Stomach smooth muscle (tissue), 2 donors: Measurements from ENCODE around the gene SGMS1.
"Not testable (repeated sequence)": the region's sequence is repeated elsewhere in the genome, so short reads cannot be mapped to it uniquely, and the experiment has no call there.

ENCODE experiments used
- H3K27ac ChIP-seq: one replicate; pipeline ENCODE4 v1.7.0; 2013; ENCODE audit warnings: mild to moderate bottlenecking, low read length, inconsistent platforms
- H3K27me3 ChIP-seq, 2 donors: one replicate each; pipeline ENCODE4 v1.7.0; 2013; ENCODE audit warnings: low read length in 2 of 2; ENCODE audit not compliant: insufficient read depth in 2 of 2, control insufficient read depth in 1 of 2
- H3K36me3 ChIP-seq, 2 donors: one replicate each; pipeline ENCODE4 v1.7.0; 2013; ENCODE audit warnings: low read length in 2 of 2; ENCODE audit not compliant: control insufficient read depth in 2 of 2, insufficient read depth in 2 of 2
- H3K4me1 ChIP-seq: one replicate; pipeline ENCODE4 v1.7.0; 2013; ENCODE audit warnings: low read length; ENCODE audit not compliant: control insufficient read depth, insufficient read depth
- H3K4me3 ChIP-seq, 2 donors: one replicate each; pipeline ENCODE4 v1.7.0; 2013; ENCODE audit warnings: low read length in 2 of 2
- H3K9ac ChIP-seq, 2 donors: one replicate each; pipeline ENCODE4 v1.7.0; 2013; ENCODE audit warnings: low read length in 2 of 2, mild to moderate bottlenecking in 1 of 2
- H3K9me3 ChIP-seq, 2 donors: one replicate each; pipeline ENCODE4 v1.7.0; 2013; ENCODE audit warnings: low read length in 2 of 2; ENCODE audit not compliant: control insufficient read depth in 2 of 2
- donor health status: healthy.
- donor health status: Pancreatic carcinoma.

SGMS1 gene

GRCh38 chr10:50361946-50362345, 261.8 kb downstream of the SGMS1 start:
- H3K4me1 ChIP-seq = no peaks in the 10 kb centered on the region
- no peak overlapping the region for H3K4me3 ChIP-seq
- no peak overlapping the region for H3K9ac ChIP-seq
- H3K27ac ChIP-seq = no peak overlapping the region
- no peaks in the 10 kb centered on the region for H3K27me3 ChIP-seq
- no peaks in the 10 kb centered on the region for H3K36me3 ChIP-seq
- no peaks in the 10 kb centered on the region for H3K9me3 ChIP-seq

GRCh38 chr10:50360077-50360850, 263.5 kb downstream of the SGMS1 start:
- Histone ChIP-seq H3K9ac (no peak overlapping the region), H3K27me3 (no peaks in the 10 kb centered on the region), H3K4me3 (no peak overlapping the region), H3K4me1 (no peaks in the 10 kb centered on the region), H3K36me3 (no peaks in the 10 kb centered on the region), H3K9me3 (no peaks in the 10 kb centered on the region), H3K27ac (no peak overlapping the region)

DNA sequence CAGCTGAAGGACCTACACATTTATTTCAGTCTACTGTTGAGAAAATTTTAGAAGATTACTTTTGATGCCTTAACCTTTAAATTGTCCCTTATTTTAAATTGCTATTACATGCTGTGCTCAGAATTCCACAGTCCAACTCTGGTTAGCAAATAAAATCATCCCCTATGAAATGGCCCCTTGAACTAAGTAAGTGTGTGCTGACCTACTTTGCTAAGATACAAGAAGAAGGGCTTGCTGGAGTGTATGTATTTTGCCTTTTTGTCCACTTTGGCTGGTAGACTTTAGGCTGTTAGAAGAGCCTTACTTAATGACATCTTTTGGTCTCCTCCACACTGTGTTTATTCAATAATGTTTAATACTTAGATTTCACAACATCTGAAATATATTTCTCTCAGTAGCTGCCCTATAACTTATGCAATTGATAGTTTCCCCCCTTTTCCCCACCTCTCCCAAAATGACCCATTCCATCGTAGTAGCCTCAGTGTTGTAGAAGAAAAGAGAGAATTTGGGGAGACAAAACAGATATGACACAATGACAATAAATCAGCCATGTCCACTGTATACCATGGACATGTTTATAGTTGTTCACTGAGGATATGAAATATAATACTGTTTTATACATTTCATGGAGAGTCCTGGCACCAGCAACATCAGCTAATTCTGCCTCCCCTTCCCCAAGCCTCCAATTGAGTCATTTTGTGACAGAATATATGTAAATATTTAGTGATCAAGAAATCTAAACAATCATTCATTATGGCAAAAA, 264.6 kb downstream of the SGMS1 start:
- Histone ChIP-seq H3K27me3 (no peaks in the 10 kb centered on the region), H3K27ac (no peak overlapping the region), H3K36me3 (no peaks in the 10 kb centered on the region), H3K9ac (no peak overlapping the region), H3K9me3 (no peaks in the 10 kb centered on the region), H3K4me1 (no peaks in the 10 kb centered on the region), H3K4me3 (no peak overlapping the region)

GRCh38 chr10:50358411-50358810, 265.3 kb downstream of the SGMS1 start:
- no peak overlapping the region for H3K27ac ChIP-seq

GRCh38 chr10:50356481-50356832, 267.3 kb downstream of the SGMS1 start:
- not testable (repeated sequence) for H3K4me1 ChIP-seq, H3K27me3 ChIP-seq, H3K36me3 ChIP-seq, H3K9ac ChIP-seq, H3K9me3 ChIP-seq, H3K27ac ChIP-seq, H3K4me3 ChIP-seq

More at GRCh38 chr10:50358411-50358810, 265.3 kb downstream of the SGMS1 start:
- H3K9ac ChIP-seq = no peak overlapping the region
- H3K36me3 ChIP-seq = no peaks in the 10 kb centered on the region
- no peaks in the 10 kb centered on the region for H3K27me3 ChIP-seq
- H3K4me1 ChIP-seq = no peaks in the 10 kb centered on the region
- H3K4me3 ChIP-seq = no peak overlapping the region
- H3K9me3 ChIP-seq = no peaks in the 10 kb centered on the region

- not testable (repeated sequence) for H3K36me3 ChIP-seq, H3K27ac ChIP-seq, H3K4me3 ChIP-seq, H3K27me3 ChIP-seq, H3K9me3 ChIP-seq, H3K9ac ChIP-seq, H3K4me1 ChIP-seq
Observed at GRCh38 chr10:50355693-50356480, 267.9 kb downstream of the SGMS1 start.

DNA sequence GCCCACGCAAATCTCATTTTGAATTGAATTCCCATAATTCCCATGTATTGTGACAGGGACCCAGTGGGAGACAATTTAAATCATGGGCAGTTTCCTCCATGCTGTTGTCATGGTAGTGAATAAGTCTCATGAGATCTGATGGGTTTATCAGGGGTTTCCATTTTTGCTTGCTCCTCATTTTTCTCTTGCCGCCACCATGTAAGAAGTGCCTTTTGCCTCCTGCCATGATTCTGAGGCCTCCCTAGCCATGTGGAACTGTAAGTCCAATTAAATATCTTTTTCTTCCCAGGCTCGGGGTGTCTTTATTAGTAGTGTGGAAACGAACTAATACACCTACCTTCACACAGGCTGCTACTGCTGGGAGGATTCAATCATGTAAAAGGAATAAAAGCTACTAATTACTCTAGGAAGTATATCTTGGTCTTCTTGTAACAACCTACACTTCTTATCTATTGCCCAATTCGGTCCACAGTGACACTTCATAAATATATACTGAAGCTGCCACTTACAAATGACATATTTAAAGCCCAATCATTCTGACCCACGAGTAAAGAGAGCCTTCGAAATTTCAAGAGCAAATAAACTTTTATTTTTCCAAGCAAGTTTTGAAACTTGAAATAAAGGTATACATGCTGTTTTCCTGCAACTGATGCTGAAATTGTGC, 272.1 kb downstream of the SGMS1 start:
- Histone ChIP-seq H3K9ac (no peak overlapping the region), H3K27ac (no peak overlapping the region), H3K36me3 (no peaks in the 10 kb centered on the region), H3K9me3 (no peaks in the 10 kb centered on the region), H3K27me3 (no peaks in the 10 kb centered on the region), H3K4me3 (no peak overlapping the region), H3K4me1 (peaks cover 6% of the 10 kb centered on the region)

DNA sequence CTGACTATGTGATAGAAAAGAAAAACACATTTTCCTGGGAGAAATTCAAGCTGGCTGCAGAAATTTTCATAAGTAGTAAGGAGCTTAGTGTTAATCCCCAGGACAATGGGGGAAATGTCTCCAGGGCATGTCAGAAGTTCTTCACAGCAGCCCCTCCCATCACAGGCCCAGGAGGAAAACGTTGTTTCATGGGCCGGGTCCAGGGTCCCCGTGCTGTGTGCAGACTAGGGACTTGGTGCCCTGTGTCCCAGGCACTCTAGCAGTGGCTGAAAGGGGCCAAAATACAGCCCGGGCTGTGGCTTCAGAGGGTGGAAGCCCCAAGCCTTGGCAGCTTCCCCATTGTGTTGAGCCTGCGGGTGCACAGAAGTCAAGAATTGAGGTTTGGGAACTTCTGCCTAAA, 273.4 kb downstream of the SGMS1 start:
- Histone ChIP-seq H3K27ac (no peak overlapping the region), H3K36me3 (no peaks in the 10 kb centered on the region), H3K9me3 (no peaks in the 10 kb centered on the region), H3K9ac (no peak overlapping the region), H3K27me3 (no peaks in the 10 kb centered on the region), H3K4me3 (no peak overlapping the region), H3K4me1 (peaks cover 7% of the 10 kb centered on the region)

DNA sequence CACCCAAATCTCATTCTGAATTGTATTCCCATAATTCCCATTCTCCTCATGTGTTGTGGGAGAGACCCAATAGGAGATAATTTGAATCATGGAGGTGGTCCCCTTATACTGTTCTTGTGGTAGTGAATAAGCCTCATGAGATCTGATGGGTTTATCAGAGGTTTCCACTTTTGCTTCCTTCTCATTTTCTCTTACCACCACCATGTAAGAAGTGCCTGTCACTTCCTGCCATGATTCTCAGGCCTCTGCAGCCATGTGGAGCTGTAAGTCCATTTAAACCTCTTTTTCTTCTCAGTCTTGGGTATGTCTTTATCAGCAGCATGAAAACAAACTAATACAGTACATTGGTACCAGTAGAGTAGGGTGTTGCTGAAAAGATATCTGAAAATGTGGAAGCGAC, 274.2 kb downstream of the SGMS1 start:
- Histone ChIP-seq H3K4me3 (no peak overlapping the region), H3K4me1 (peaks cover 7% of the 10 kb centered on the region), H3K27ac (no peak overlapping the region), H3K9ac (no peak overlapping the region), H3K27me3 (no peaks in the 10 kb centered on the region), H3K36me3 (no peaks in the 10 kb centered on the region), H3K9me3 (no peaks in the 10 kb centered on the region)

DNA sequence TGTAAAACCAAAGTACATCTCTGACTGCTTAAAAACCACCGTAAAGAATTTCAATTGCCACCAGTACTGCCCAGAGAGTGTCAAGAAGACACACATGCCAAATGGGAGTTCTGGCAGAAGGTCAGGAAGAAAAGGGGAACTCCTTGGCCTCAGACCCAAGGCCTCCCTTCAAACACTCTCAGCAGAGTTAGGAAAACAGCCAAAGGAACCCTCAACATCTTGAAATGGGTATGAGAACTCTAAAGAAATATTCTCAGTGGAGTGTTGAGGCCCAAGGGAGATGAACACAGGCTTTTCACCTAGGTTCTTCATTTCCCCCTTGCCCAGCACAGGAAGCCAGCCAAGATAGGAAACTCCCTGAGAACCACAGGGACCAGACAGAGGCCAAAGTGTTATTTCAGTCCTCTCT, 276.4 kb downstream of the SGMS1 start:
- Histone ChIP-seq H3K9me3 (no peaks in the 10 kb centered on the region), H3K27me3 (no peaks in the 10 kb centered on the region), H3K9ac (no peak overlapping the region), H3K27ac (no peak overlapping the region), H3K4me1 (peaks cover 7% of the 10 kb centered on the region), H3K4me3 (no peak overlapping the region), H3K36me3 (peaks cover 5 to 15% of the 10 kb centered on the region in 2 donors)
